ENCODE measurements around the gene DDX25. TPM values are rescaled to one million over a fixed set of nuclear protein-coding genes. Genes with fewer than 3 reads are reported as not detected.

Gene DDX25
- total and polyA plus RNA-seq, 5 donors from 2014 or later = not detected

DNA sequence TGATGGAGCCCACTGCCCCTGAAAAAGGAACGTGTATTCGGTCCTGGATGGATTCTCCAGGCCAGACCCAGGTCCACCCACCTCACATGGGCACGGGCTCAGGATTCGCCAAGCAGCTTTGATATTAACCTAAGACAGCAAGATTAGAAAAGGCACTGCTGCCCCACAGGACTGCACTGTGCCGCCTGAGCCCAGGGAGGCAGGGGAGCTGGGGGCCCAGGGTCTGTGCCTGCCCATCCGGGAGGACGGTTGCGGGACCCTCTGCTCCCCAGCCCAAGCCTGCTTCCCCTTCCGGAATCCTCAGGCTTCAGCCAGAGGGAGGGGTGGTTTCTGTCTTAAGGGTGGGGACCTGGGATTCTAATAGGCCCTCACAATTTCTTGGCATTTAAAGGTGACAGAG is 28.0 kb downstream of the DDX25 start:
- Mint-ChIP-seq H3K36me3 (no peaks in the 10 kb centered on the region), H3K4me3 (no peak overlapping the region), H3K9me3 (no peaks in the 10 kb centered on the region), H3K27ac (no peak overlapping the region), H3K27me3 (peaks cover 22% of the 10 kb centered on the region), H3K4me1 (no peaks in the 10 kb centered on the region)
- Histone ChIP-seq H3K9me3 (ENCODE audit: control insufficient read depth in 2 of 2, low read length in 2 of 2) (no peaks in the 10 kb centered on the region), H3K36me3 (ENCODE audit: control insufficient read depth, insufficient read depth, low read length) (no peaks in the 10 kb centered on the region), H3K4me3 (ENCODE audit: low read depth, low read length) (no peak overlapping the region), H3K4me1 (ENCODE audit: control insufficient read depth, insufficient read depth, low read length, poor library complexity, severe bottlenecking) (no peaks in the 10 kb centered on the region), H3K27me3 (ENCODE audit: control insufficient read depth, insufficient read depth, low read length) (peaks cover 5% of the 10 kb centered on the region), H3K27ac (ENCODE audit: insufficient read depth, low read length, poor library complexity, severe bottlenecking) (no peak overlapping the region)
- DNase-seq (no peak), ATAC-seq (ENCODE audit: low read depth in 2 of 2) (no peak)

DNA sequence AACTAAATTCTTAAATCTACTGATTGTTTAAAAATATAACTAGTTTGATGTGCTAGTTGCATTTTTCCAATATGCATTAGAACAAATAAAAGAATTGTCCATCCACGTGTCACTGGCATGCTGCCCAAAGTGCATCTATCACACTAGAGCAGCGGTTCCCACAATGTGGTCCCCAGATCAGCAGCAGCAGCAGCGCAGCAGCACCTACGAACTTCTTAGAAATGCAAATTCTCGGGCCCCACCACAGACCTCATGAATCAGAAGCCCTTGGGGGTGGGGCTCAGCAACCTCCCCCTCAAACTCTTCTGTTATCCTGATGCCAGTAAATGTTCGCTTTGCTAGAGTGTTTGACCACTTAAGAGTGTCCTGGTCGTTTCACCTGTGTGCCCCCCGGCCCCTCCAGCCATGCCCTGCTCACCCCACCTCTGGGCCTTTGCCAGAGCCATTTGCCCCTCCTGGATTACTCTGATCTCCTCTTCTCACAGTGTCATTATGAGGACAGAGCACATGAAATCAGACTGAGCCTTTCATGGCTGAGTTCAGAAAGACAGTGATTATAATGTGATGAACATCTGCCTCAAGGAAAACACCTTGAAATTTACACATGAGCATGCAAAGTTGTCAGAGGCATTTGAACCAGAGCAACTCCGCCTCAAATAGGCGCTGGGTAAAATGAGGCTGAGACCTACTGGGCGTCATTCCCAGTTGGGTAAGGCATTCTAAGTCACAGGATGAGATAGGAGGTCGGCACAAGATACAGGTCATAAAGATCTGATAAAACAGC is 28.9 kb downstream of the DDX25 start:
- Mint-ChIP-seq H3K4me3 (no peak overlapping the region), H3K27ac (no peak overlapping the region), H3K4me1 (peaks cover 0 to under 1% (median 0%) of the 10 kb centered on the region in 4 donors), H3K27me3 (peaks cover 20% of the 10 kb centered on the region), H3K9me3 (no peaks in the 10 kb centered on the region), H3K36me3 (no peaks in the 10 kb centered on the region)
- H3K27ac ChIP-seq (ENCODE audit: insufficient read depth, low read length, poor library complexity, severe bottlenecking) = no peak overlapping the region
- H3K36me3 ChIP-seq (ENCODE audit: control insufficient read depth, insufficient read depth, low read length) = no peaks in the 10 kb centered on the region
- ATAC-seq (ENCODE audit: low read depth in 2 of 2) (no peak), DNase-seq (no peak)
- H3K4me3 ChIP-seq (ENCODE audit: low read depth, low read length) = no peak overlapping the region
- H3K4me1 ChIP-seq (ENCODE audit: control insufficient read depth, insufficient read depth, low read length, poor library complexity, severe bottlenecking) = no peaks in the 10 kb centered on the region
- H3K9me3 ChIP-seq (ENCODE audit: control insufficient read depth in 2 of 2, low read length in 2 of 2) = no peaks in the 10 kb centered on the region
- no peaks in the 10 kb centered on the region for H3K27me3 ChIP-seq (ENCODE audit: control insufficient read depth, insufficient read depth, low read length)

DNA sequence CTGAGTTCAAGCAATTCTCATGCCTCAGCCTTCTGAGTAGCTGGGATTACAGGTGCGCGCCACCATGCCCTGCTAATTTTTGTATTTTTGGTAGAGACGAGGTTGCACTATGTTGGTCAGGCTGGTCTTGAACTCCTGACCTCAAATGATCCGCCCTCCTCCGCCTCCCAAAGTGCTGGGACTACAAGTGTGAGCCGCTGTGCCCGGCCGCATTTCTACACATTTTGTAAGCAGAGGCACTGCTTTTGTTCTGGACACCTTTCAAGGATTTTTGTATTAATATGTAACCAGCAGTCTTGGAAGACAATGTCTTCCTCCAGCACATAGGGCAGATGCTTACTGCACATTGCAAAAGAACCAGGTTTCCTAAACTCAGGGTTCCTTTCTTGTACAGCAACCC is 30.2 kb downstream of the DDX25 start:
- H3K27ac ChIP-seq (ENCODE audit: insufficient read depth, low read length, poor library complexity, severe bottlenecking) = no peak overlapping the region
- no peaks in the 10 kb centered on the region for H3K9me3 ChIP-seq (ENCODE audit: control insufficient read depth in 2 of 2, low read length in 2 of 2)
- no peaks in the 10 kb centered on the region for H3K36me3 Mint-ChIP-seq
- ATAC-seq (ENCODE audit: low read depth in 2 of 2) (no peak), DNase-seq (no peak)
- H3K9me3 Mint-ChIP-seq = peaks cover 0 to 3% (median 0%) of the 10 kb centered on the region in 7 donors
- H3K27me3 ChIP-seq (ENCODE audit: control insufficient read depth, insufficient read depth, low read length) = no peaks in the 10 kb centered on the region
- no peaks in the 10 kb centered on the region for H3K36me3 ChIP-seq (ENCODE audit: control insufficient read depth, insufficient read depth, low read length)
- H3K4me3 ChIP-seq (ENCODE audit: low read depth, low read length) = no peak overlapping the region
- H3K4me3 Mint-ChIP-seq = no peak overlapping the region
- H3K4me1 ChIP-seq (ENCODE audit: control insufficient read depth, insufficient read depth, low read length, poor library complexity, severe bottlenecking) = no peaks in the 10 kb centered on the region
- H3K4me1 Mint-ChIP-seq = peaks cover 0 to 9% (median 0%) of the 10 kb centered on the region in 4 donors
- H3K27me3 Mint-ChIP-seq = peaks cover 13% of the 10 kb centered on the region
- no peak overlapping the region for H3K27ac Mint-ChIP-seq

- Mint-ChIP-seq H3K4me3 (no peak overlapping the region), H3K27ac (no peak overlapping the region), H3K27me3 (peaks cover 12% of the 10 kb centered on the region), H3K9me3 (peaks cover 0 to 3% (median 0%) of the 10 kb centered on the region in 7 donors), H3K36me3 (no peaks in the 10 kb centered on the region), H3K4me1 (peaks cover 0 to 9% (median 0%) of the 10 kb centered on the region in 4 donors)
- Histone ChIP-seq H3K9me3 (ENCODE audit: control insufficient read depth in 2 of 2, low read length in 2 of 2) (no peaks in the 10 kb centered on the region), H3K27ac (ENCODE audit: insufficient read depth, low read length, poor library complexity, severe bottlenecking) (no peak overlapping the region), H3K4me1 (ENCODE audit: control insufficient read depth, insufficient read depth, low read length, poor library complexity, severe bottlenecking) (no peaks in the 10 kb centered on the region), H3K27me3 (ENCODE audit: control insufficient read depth, insufficient read depth, low read length) (no peaks in the 10 kb centered on the region), H3K36me3 (ENCODE audit: control insufficient read depth, insufficient read depth, low read length) (no peaks in the 10 kb centered on the region), H3K4me3 (ENCODE audit: low read depth, low read length) (no peak overlapping the region)
- no peak for ATAC-seq (ENCODE audit: low read depth in 2 of 2)
- DNase-seq = no peak
Measured at GRCh38 chr11:125935056-125935455, 30.7 kb downstream of the DDX25 start.

DNA sequence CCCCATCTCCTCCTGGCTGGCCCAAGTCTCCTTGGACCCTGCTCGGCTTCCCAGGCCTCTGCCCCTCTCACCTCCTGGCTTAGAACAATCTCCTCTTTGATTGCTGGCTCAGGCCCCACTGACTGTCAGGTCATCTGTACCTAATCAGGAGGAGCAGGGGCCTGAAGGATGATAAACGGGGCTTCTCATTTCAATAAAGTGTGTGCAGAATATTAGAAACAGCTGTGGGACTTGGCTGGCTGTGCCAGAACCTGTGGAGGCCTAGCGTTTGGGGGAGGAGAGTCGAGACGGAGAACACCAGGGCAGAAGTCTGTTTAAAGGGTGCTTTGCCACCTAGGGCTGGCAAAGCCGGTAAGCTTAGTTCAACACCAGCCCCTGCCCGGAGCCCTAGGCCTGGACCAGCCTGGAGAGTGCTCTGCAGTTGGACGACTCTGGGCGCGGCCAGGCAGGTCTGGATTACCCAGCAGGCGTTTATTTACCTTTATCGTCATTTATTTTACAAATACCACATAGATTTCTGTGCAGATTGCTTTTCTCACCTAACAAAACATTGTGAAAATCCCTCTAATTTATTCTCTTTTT is 31.4 kb downstream of the DDX25 start:
- H3K36me3 Mint-ChIP-seq = no peaks in the 10 kb centered on the region

DNA sequence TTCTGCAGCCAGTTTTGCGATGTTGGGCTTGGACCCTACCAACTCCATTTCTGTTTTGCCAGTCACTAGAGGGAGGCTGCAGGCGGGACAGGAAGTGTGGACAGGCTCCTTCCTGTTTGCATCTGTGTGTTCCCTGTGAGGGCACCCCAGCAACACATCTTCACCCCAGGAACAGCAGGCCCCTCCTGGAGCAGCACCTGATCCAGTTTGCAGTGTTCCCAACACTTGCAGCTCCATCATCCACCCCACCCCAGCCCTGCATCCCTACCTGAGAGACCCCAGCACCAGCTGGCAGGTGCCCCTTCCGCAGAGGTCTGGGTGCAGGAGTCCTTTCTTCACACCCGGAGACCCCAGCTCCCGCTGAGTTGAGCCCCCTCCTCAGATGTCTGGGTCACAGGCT is 34.1 kb downstream of the DDX25 start:
- Mint-ChIP-seq H3K4me3 (no peak overlapping the region), H3K27me3 (peaks cover 6% of the 10 kb centered on the region), H3K27ac (no peak overlapping the region), H3K9me3 (peaks cover 0 to 3% (median 0%) of the 10 kb centered on the region in 7 donors), H3K4me1 (peaks cover 0 to 14% (median 0%) of the 10 kb centered on the region in 4 donors), H3K36me3 (no peaks in the 10 kb centered on the region)
- Histone ChIP-seq H3K27me3 (ENCODE audit: control insufficient read depth, insufficient read depth, low read length) (no peaks in the 10 kb centered on the region), H3K36me3 (ENCODE audit: control insufficient read depth, insufficient read depth, low read length) (no peaks in the 10 kb centered on the region), H3K9me3 (ENCODE audit: control insufficient read depth in 2 of 2, low read length in 2 of 2) (no peaks in the 10 kb centered on the region), H3K4me3 (ENCODE audit: low read depth, low read length) (no peak overlapping the region), H3K27ac (ENCODE audit: insufficient read depth, low read length, poor library complexity, severe bottlenecking) (no peak overlapping the region), H3K4me1 (ENCODE audit: control insufficient read depth, insufficient read depth, low read length, poor library complexity, severe bottlenecking) (no peaks in the 10 kb centered on the region)
- ATAC-seq (ENCODE audit: low read depth in 2 of 2) (no peak), DNase-seq (peak in 1 of 3 donors; percentile 47)

More for the DNA sequence above, 31.4 kb downstream of the DDX25 start:
- ATAC-seq (ENCODE audit: low read depth in 2 of 2) (no peak), DNase-seq (no peak)
- H3K9me3 Mint-ChIP-seq = peaks cover 0 to 3% (median 0%) of the 10 kb centered on the region in 7 donors
- no peak overlapping the region for H3K27ac Mint-ChIP-seq
- Histone ChIP-seq H3K9me3 (ENCODE audit: control insufficient read depth in 2 of 2, low read length in 2 of 2) (no peaks in the 10 kb centered on the region), H3K36me3 (ENCODE audit: control insufficient read depth, insufficient read depth, low read length) (no peaks in the 10 kb centered on the region), H3K4me1 (ENCODE audit: control insufficient read depth, insufficient read depth, low read length, poor library complexity, severe bottlenecking) (no peaks in the 10 kb centered on the region), H3K27me3 (ENCODE audit: control insufficient read depth, insufficient read depth, low read length) (no peaks in the 10 kb centered on the region), H3K4me3 (ENCODE audit: low read depth, low read length) (no peak overlapping the region), H3K27ac (ENCODE audit: insufficient read depth, low read length, poor library complexity, severe bottlenecking) (no peak overlapping the region)
- H3K4me1 Mint-ChIP-seq = peaks cover 0 to 9% (median 0%) of the 10 kb centered on the region in 4 donors
- peaks cover 12% of the 10 kb centered on the region for H3K27me3 Mint-ChIP-seq
- H3K4me3 Mint-ChIP-seq = no peak overlapping the region

DNA sequence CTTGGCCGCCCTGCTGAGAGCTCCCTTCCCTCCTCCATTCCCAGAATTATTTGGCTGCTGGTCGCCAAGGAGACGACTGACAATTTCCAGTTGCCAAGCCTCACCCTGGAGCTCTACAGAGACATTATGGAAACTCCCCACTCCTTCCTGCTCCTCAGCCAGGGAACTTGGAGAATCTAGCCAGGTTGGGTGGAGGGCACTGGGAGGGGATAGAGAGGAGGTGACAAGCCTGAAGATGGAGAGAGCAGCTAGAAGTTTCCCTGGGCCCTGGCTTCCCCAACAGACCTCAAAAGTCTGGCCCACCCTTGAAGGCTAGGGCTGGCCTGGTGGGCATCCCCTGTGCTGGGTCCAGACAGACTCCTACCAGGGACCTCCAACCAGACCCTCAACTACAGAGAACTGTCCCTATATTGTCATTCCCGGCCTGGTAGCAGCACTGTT is 34.8 kb downstream of the DDX25 start:
- Histone ChIP-seq H3K4me3 (ENCODE audit: low read depth, low read length) (no peak overlapping the region), H3K27ac (ENCODE audit: insufficient read depth, low read length, poor library complexity, severe bottlenecking) (no peak overlapping the region), H3K9me3 (ENCODE audit: control insufficient read depth in 2 of 2, low read length in 2 of 2) (no peaks in the 10 kb centered on the region), H3K27me3 (ENCODE audit: control insufficient read depth, insufficient read depth, low read length) (no peaks in the 10 kb centered on the region), H3K36me3 (ENCODE audit: control insufficient read depth, insufficient read depth, low read length) (no peaks in the 10 kb centered on the region), H3K4me1 (ENCODE audit: control insufficient read depth, insufficient read depth, low read length, poor library complexity, severe bottlenecking) (no peaks in the 10 kb centered on the region)
- Mint-ChIP-seq H3K4me3 (no peak overlapping the region), H3K27ac (no peak overlapping the region), H3K36me3 (no peaks in the 10 kb centered on the region), H3K27me3 (peaks cover 5% of the 10 kb centered on the region), H3K4me1 (peaks cover 0 to 14% (median 0%) of the 10 kb centered on the region in 4 donors), H3K9me3 (peaks cover 0 to 3% (median 0%) of the 10 kb centered on the region in 7 donors)
- ATAC-seq (ENCODE audit: low read depth in 2 of 2) = no peak
- DNase-seq = no peak

Measured in CD4-positive, CD25-positive, alpha-beta regulatory T cell (primary cell).